Loucy (cell line): ENCODE measurements around the gene MCM3AP.

Experiments
- H2AFZ ChIP-seq: fragments of 200-600 bp; sonication (generic); 2 replicates; pipeline ENCODE4 v1.6.0; 2016; ENCODE audit warnings: antibody characterized with exemption, mild to moderate bottlenecking, low read length, moderate library complexity
- H3F3A ChIP-seq: fragments of 200-600 bp; 2 replicates; pipeline ENCODE4 v1.6.0; 2016; ENCODE audit warnings: antibody characterized with exemption, low read depth, mild to moderate bottlenecking
- H3K27me3 ChIP-seq: fragments of 200-600 bp; sonication (generic); 2 replicates; pipeline ENCODE4 v1.6.1; 2014; ENCODE audit warnings: low read length, mild to moderate bottlenecking; ENCODE audit not compliant: insufficient read depth, poor library complexity, severe bottlenecking
- H3K36me3 ChIP-seq: fragments of 200-600 bp; sonication (generic); 2 replicates; pipeline ENCODE4 v1.6.1; 2016; ENCODE audit warnings: low read length; ENCODE audit not compliant: insufficient read depth
- H3K4me1 ChIP-seq: fragments of 200-600 bp; sonication (generic); 2 replicates; pipeline ENCODE4 v1.5.1; 2014; ENCODE audit warnings: low read length, mild to moderate bottlenecking; ENCODE audit not compliant: insufficient read depth, poor library complexity, severe bottlenecking
- H3K4me2 ChIP-seq: fragments of 200-600 bp; sonication (generic); 2 replicates; pipeline ENCODE4 v1.6.0; 2014; ENCODE audit warnings: antibody characterized with exemption, low read length, low read depth, mild to moderate bottlenecking; ENCODE audit not compliant: poor library complexity, severe bottlenecking
- H3K4me3 ChIP-seq: fragments of 200-600 bp; sonication (generic); 2 replicates; pipeline ENCODE4 v1.5.1; 2014; ENCODE audit warnings: low read length, mild to moderate bottlenecking, mixed read lengths; ENCODE audit not compliant: poor library complexity, severe bottlenecking
- H3K79me2 ChIP-seq: fragments of 200-600 bp; sonication (generic); 2 replicates; pipeline ENCODE4 v1.6.1; 2014; ENCODE audit warnings: low read length; ENCODE audit not compliant: insufficient read depth
- H3K9ac ChIP-seq: fragments of 200-600 bp; sonication (generic); 2 replicates; pipeline ENCODE4 v1.6.0; 2014; ENCODE audit warnings: mild to moderate bottlenecking, low read depth, low read length, moderate library complexity; ENCODE audit not compliant: poor library complexity, severe bottlenecking
- H3K9me2 ChIP-seq: fragments of 200-600 bp; sonication (generic); replicated peaks from 2 replicates; pipeline ENCODE4 v1.6.1; 2016; ENCODE audit warnings: low read depth, low read length, mixed read lengths
- H3K9me3 ChIP-seq: fragments of 200-600 bp; sonication (generic); 2 replicates; pipeline ENCODE4 v1.6.1; 2014; ENCODE audit warnings: mild to moderate bottlenecking, antibody characterized with exemption, low read length, low read depth; ENCODE audit not compliant: insufficient read depth
- H4K20me1 ChIP-seq: fragments of 200-600 bp; sonication (generic); 2 replicates; pipeline ENCODE4 v1.6.0; 2014; ENCODE audit warnings: antibody characterized with exemption, low read length, mild to moderate bottlenecking; ENCODE audit not compliant: insufficient read depth, poor library complexity, severe bottlenecking
- CTCF ChIP-seq: fragments of 200-600 bp; sonication (generic); conservative IDR thresholded peaks from 2 replicates; pipeline ENCODE4 v1.5.1; 2014; ENCODE audit warnings: mild to moderate bottlenecking, antibody characterized with exemption, low read length
- EZH2phosphoT487 ChIP-seq: fragments of 200-600 bp; IDR thresholded peaks from 2 replicates; pipeline ENCODE4 v1.6.1; 2018; ENCODE audit warnings: antibody characterized with exemption, mild to moderate bottlenecking, moderate library complexity, borderline replicate concordance

Gene MCM3AP

GRCh38 chr21:46289655-46290179 is 4.3 kb upstream of the MCM3AP start:
- no peak overlapping the region for H2AFZ ChIP-seq
- peaks cover 16% of the 10 kb centered on the region for H3K79me2 ChIP-seq
- no peak overlapping the region for H3K9ac ChIP-seq
- H3K36me3 ChIP-seq = no peaks in the 10 kb centered on the region
- no peaks in the 10 kb centered on the region for H3K9me2 ChIP-seq
- no peaks in the 10 kb centered on the region for H3K9me3 ChIP-seq
- peaks cover 9% of the 10 kb centered on the region for H4K20me1 ChIP-seq
- TF ChIP-seq EZH2phosphoT487 (no peak), CTCF (no peak)
- no peaks in the 10 kb centered on the region for H3K27me3 ChIP-seq
- H3K4me1 ChIP-seq = peaks cover 24% of the 10 kb centered on the region
- no peak overlapping the region for H3K4me2 ChIP-seq
- H3F3A ChIP-seq = 0 out of 2 replicates have a peak, but pooled peaks cover 2% of the 10 kb centered on the region
- H3K4me3 ChIP-seq = no peak overlapping the region

GRCh38 chr21:46287541-46287940 is 2.1 kb upstream of the MCM3AP start:
- peaks cover 28% of the 10 kb centered on the region for H4K20me1 ChIP-seq
- H3K79me2 ChIP-seq = peaks cover 37% of the 10 kb centered on the region
- peaks cover 40% of the 10 kb centered on the region for H3K4me1 ChIP-seq
- TF ChIP-seq CTCF (no peak), EZH2phosphoT487 (no peak)
- no peaks in the 10 kb centered on the region for H3K36me3 ChIP-seq
- H3F3A ChIP-seq = 0 out of 2 replicates have a peak, but pooled peaks cover 2% of the 10 kb centered on the region
- H3K27me3 ChIP-seq = no peaks in the 10 kb centered on the region
- peak overlapping the region; percentile 82 for H3K9ac ChIP-seq
- no peaks in the 10 kb centered on the region for H3K9me3 ChIP-seq
- H3K4me2 ChIP-seq = peak overlapping the region; percentile 90
- no peaks in the 10 kb centered on the region for H3K9me2 ChIP-seq
- H2AFZ ChIP-seq = no peak overlapping the region
- H3K4me3 ChIP-seq = peak overlapping the region; percentile 76

GRCh38 chr21:46286648-46287002 is 1.2 kb upstream of the MCM3AP start:
- H3K4me1 ChIP-seq = peaks cover 43% of the 10 kb centered on the region
- H3F3A ChIP-seq = 0 out of 2 replicates have a peak, but pooled peaks cover 2% of the 10 kb centered on the region
- no peaks in the 10 kb centered on the region for H3K36me3 ChIP-seq
- H3K79me2 ChIP-seq = peaks cover 45% of the 10 kb centered on the region
- no peaks in the 10 kb centered on the region for H3K27me3 ChIP-seq
- peak overlapping the region; percentile 90 for H3K4me2 ChIP-seq
- H3K4me3 ChIP-seq = peak overlapping the region; percentile 76
- peaks cover 35% of the 10 kb centered on the region for H4K20me1 ChIP-seq
- peak overlapping the region; percentile 82 for H3K9ac ChIP-seq
- peak overlapping the region; percentile 80 for H2AFZ ChIP-seq
- TF ChIP-seq CTCF = no peak; the same call in 1 of the 2 replicates
- no peak for TF ChIP-seq EZH2phosphoT487
- H3K9me2 ChIP-seq = no peaks in the 10 kb centered on the region
- H3K9me3 ChIP-seq = no peaks in the 10 kb centered on the region
